ENCODE measurements around the gene DOCK7.
"Not testable (repeated sequence)": the region's sequence is repeated elsewhere in the genome, so short reads cannot be mapped to it uniquely, and the experiment has no call there.

Gene DOCK7

DNA sequence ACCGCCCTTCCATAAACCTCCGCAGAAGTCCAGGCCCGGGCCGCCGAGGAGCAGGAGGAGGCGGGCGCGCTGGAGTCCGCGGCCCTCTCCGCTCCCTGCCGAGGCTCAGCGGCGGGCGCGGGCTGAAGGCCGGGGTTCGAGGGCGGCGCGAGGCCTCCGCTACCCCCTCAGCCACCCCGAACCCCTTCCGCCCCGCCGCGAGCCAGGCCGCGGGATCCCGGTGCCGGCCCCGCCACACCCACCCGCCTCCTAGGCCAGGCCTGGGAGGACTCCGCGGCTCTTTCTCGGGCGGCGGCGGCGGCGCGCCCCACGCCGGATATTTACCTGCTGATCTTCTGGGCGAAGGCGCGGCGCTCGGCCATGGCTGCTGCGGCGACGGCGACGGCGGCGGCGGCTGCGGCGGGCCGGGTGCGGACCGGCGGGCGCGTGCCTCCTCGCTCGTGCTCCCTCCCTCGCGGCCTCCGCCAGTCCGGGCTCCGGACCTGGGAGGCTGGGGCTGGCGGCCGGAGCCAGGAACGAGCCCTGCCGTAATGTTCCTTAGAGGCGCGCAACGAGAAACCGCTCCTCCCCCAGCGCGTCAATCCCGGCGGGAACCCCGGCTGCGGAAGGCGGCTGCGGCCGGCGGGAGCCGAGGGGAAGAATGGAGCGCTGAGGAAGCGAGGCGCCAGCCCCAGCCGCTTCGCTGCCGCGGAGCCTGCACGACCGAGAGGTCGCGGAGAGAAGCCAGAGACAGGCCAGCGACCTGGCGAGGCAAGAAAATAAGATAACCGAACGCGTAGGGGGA, at the start of gene DOCK7:
TSS of gene DOCK7 (minus strand) at position 484 of the 784 bp plus-strand sequence. CDS start at position 362, 122 bp downstream.
- peak; percentile 83 for DNase-seq (ENCODE audit: low spot score)

DNA sequence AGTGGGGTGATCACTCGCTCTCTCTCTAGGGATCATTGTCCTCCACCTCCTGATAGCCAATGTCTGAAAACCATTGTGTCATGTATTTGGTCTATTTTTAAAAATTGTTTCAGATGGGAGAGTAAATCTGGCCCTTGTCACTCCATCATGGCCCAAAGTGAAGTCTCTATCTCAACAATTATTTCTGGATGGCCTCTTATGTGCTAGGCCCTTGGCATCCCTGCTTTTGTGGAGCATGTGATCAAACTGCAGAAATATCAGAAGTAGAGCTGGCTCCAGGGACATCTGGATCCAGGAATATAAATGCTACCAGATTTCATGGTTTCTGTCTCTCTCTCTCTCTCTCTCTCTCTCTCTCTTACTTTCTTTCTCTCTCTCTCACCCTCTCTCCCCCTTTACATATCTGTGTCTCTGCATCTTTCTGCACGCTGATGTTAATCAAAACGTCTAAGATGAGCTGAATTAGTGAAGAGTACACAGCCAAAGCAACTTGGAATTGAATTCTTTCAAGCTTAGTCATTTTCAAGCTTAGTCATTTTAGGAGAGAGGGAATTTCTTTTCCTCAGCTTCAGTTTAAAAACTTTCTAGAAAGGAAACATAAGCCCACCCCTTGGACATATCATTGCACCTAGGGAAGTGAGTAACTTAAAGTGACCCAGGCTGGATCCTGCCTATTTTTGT, 47.4 kb upstream of the DOCK7 start:
- DNase-seq (ENCODE audit: low spot score), result no peak

- DNase-seq (ENCODE audit: low spot score), result no peak
Observed at GRCh38 chr1:62732331-62732730, 44.1 kb upstream of the DOCK7 start.

GRCh38 chr1:62728963-62729362, 40.8 kb upstream of the DOCK7 start:
- no peak for DNase-seq (ENCODE audit: low spot score)

DNA sequence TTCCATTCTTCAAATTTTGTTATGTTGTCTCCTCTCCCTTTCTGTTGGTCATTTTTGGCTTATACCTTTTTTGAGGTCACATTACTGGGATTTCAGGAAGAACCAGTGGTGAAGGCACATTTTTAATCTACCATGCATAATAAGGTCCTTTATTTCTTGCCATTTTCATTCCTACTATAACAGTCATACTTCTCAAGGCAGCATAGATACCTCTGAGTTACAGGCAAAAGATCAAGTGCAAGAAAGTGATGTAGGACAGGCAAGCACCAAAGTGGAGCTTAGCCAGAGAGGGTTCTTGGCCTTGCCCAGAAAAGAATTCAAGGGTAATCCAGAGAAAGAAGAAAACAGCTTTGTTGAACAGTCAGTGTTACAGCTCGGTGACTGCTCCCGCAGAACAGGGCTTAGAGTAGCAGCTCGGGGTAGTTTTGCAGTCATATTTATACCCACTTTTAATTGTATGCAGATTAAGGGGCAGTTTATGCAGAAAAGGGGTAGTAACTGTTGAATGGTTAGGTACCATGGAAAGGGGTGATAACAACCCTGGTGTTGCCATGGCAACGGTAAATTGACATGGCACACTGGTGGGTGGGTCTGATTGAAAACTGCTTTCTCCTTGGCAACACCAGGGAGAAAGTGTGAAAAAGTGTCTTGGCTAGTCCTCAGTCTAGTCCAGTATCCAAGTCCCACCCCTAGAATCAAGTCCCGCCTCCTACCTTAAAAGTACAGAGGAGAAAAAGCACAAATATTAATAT, 39.6 kb upstream of the DOCK7 start:
- DNase-seq (ENCODE audit: low spot score), result no peak

DNA sequence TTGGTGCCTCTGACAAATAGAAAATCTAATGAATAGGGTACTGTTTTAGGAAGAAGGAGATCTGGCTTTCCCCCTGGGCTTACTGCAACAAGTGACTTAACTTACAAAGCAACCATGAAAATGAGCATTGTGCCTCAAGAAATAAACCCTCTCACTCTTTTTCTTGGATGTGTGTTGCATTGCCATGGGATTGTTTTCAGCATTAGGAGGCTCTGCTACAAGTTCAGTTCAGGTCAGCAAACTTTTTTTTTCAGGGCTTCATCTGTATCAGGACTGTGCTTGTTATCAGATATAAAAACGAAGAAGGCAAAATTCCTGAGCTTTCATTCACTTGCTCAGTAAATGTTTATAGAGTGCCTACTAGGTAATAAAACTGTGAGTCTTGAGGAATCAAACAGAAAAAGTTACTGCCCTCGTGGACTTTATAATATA, 37.8 kb upstream of the DOCK7 start:
- DNase-seq (ENCODE audit: low spot score), result no peak

- DNase-seq (ENCODE audit: low spot score), result peak; percentile 39
Observed at GRCh38 chr1:62725255-62725654, 37.1 kb upstream of the DOCK7 start.

GRCh38 chr1:62724430-62724829, 36.2 kb upstream of the DOCK7 start:
- no peak for DNase-seq (ENCODE audit: low spot score)

- no peak for DNase-seq (ENCODE audit: low spot score)
Observed at GRCh38 chr1:62723883-62724282, 35.7 kb upstream of the DOCK7 start.

DNA sequence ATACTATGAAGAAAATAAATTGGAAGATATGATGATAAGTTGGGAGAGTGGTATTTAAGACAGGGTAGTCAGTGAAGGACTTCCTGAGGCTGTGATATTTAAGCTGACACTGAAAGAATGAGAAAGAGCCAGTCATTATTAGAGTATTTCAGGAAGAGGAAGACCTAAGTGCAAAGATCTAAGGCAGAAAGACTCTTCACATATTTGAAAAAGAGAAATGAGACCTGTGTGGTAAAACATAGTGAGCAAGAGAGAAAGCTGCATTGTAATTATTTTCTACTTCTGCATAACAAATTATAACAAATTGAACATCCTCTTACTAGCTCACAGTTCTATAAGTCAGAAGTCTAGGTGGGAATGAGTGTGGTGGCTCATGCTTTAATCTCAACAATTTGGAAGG, 34.6 kb upstream of the DOCK7 start:
- DNase-seq (ENCODE audit: low spot score), result no peak

GRCh38 chr1:62720946-62721554, 32.9 kb upstream of the DOCK7 start:
- no peak for DNase-seq (ENCODE audit: low spot score)

GRCh38 chr1:62718400-62718799, 30.2 kb upstream of the DOCK7 start:
- DNase-seq (ENCODE audit: low spot score), result not testable (repeated sequence)

DNA sequence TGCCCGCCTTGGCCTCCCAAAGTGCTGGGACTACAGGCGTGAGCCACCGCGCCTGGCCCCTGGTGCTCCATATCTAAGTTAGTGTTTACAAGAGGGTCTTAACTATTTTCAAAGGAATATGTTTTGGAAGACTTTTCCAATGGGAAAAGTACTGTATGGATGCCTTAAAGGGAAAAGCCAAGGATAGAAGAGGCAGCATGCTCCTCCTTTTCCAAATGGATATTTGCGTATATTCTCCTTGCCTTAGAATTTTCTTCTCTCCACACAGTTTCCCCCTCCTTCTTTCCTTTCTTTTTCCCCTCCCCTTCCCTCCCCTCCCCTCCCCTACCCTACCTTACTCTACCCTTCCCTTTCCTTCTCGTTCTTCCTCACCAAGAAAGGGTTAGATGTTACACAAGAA, 29.3 kb upstream of the DOCK7 start:
- DNase-seq (ENCODE audit: low spot score), result no peak

DNA sequence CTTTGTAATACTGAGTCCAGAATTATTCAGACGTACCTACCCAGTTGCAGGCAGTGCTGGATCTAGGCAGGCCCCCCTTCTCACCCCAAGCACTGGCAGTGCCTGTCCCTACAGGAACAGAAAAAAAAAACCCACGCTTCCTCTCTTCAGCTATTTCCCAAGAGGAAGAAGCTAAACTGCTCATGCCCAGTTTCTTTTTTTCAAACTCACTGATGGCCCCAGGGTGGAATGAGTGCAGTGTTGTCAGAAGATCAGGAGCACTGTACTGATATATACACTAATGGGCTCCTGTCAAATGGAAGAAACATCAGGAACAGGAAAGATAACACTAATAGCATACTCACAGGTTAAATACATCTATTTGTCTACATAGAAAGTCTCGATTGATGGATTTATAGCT, 28.2 kb upstream of the DOCK7 start:
- no peak for DNase-seq (ENCODE audit: low spot score)

DNA sequence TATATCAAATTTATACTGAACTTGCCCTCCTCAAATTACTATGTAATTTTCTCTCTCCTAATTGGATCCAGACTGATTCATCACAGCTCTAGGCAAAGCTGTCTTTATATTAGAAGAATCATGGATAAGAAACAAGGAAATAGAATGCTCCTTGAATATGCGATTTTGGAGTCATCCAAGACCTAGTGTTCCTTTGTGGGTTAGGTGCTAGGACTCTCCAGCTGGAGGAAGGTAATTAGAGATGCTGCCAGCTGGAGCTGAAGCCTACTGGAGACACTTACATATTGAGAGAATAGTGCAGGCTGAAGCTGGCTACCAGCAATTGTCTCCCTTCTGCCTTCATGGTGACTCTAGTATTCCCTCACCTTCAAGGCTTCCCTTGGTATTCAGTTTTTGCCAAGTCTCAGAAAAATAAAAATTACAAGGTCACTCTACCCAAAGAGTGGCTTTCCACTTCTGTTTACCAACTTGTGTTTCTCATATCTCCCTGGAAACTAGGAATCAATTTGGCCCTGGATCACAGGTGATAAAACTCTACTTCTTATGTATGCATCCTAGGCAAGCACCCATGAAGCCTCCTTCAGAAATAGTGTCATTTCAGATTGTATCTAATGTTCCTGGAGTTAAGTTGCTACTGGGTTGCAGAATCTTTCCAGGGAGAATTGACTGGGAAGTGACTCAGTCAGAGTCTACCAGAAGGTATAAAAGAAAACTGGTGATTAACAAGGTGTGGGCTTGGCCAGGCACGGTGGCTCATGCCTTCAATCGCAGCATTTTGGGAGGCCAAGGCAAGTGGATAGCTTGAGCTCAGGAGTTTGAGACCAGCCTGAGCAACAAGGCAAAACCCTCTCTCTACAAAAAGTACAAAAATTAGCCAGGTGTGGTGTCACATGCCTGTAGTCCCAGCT, 24.4 kb upstream of the DOCK7 start:
- no peak for DNase-seq (ENCODE audit: low spot score)

GRCh38 chr1:62707744-62708120, 19.5 kb upstream of the DOCK7 start:
- DNase-seq (ENCODE audit: low spot score), result no peak

DNA sequence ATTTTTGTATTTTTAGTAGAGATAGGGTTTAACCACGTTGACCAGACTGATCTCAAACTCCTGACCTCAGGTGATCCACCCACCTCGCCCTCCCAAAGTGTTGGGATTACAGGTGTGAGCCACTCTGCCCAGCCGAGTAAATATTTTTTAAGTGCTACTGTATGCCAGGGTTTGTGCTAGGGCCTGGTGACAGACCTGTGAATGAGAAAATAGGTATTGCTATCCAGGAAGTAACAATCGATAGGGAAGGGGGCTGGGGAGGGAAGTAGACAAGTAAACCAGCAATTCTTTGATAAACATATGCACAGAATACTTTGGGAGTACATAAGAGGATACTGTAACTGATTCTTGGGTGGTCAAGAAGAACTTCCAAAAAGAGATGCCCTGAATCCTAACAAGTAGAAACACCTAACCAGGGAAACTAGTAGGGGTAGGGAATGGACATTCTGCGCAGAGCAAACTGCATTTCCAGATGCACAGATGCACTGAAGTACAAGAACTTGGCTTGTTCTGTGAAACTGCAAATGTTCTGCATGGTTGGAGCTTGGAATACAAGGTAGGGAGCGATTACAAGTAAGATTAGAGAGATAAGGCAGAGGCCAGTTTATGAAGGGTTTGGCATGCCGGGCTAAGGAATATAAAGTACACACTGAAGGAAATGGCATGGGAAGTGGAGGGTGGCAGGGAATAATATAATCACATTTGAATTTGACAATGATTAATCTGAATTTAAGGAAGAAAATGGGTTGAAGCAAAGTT, 19.0 kb upstream of the DOCK7 start:
- DNase-seq (ENCODE audit: low spot score), result no peak

- not testable (repeated sequence) for DNase-seq (ENCODE audit: low spot score)
Observed at GRCh38 chr1:62698161-62698560, 10.0 kb upstream of the DOCK7 start.

GRCh38 chr1:62694479-62694878, 6.3 kb upstream of the DOCK7 start:
- DNase-seq (ENCODE audit: low spot score), result not testable (repeated sequence)

DNA sequence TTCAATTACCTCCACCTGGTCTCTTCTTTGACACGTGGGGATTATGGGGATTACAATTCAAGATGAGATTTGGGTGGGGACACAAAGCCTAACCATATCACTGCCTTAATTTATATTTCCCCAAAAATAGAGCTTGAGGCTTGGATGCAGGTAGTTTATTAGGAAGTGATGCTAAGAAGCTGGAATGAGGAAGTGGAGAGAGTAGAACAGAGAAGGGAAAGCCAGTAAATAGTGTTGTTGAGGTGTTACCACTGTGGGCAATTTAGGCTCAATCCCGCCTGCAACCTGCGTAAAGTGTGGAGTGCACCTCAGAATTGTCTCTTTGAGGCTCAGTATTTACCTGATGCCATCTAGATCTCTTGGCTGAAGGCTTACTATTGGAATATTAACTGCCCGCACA, 4.9 kb upstream of the DOCK7 start:
- DNase-seq (ENCODE audit: low spot score), result no peak

Data from hepatic stellate cell (primary cell).